HT-29 (cell line): ENCODE data around the gene TRAF4. TPM values are rescaled to one million over a fixed set of nuclear protein-coding genes. Genes with fewer than 3 reads are reported as not detected.
A peak's percentile ranks its signal among the peaks of the same experiment; 100 is the strongest.
"Not testable (repeated sequence)": the region's sequence is repeated elsewhere in the genome, so short reads cannot be mapped to it uniquely, and the experiment has no call there.

Experiments used
- DNase-seq: peaks from one replicate; pipeline ENCODE4 v3.0.0-alpha.2; 2015; ENCODE audit warnings: low spot score
- total RNA-seq: library from RNA; depleted of rRNA; stranded (reverse); fragments of >200 nt; shearing (Covaris generic); gene quantifications from 2 replicates; pipeline ENCODE4 v1.2.3, GENCODE V29; 2014

The TRAF4 gene
- total RNA-seq, 1 experiment from 2014 or later: 307 TPM

DNA sequence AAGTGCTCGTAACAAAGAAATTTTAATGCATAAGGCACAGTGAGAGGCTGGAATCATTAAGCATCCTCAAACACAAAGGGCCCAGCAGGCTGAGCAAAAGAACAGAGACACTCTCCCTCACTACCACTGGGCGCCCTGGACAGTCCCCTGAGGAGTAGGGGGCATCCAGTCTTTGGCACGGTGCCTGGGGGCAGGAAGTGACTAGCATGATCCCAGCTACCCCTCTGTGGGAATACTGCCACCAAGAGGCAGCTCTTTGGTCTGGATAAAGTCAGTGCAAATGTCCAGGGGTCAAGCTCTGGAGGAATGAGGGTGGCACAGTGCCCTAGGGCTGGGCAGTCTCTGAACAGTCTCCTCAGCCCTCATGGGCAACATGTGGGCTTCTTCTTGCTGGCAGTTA is 29.5 kb upstream of the TRAF4 start:
- DNase-seq: no peak

DNA sequence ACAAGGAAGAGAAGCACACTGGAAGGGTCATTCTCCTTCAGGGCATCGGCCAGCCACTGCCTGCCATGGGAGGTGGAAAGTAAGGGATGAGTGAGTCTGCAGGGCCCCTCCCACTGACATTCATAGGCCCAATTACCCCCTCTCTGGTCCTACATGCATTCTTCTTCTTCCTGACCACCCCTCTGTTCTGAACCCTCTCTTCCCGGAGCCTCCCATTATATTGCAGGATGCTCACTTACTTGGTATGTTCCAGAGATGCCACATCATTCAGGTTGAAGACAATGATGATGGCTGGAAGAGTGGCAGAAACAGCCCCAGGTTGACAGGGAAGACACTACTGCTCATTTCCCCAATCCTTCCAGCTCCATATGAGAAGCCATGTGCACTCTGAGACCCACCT is 28.6 kb upstream of the TRAF4 start:
- DNase-seq: no peak

DNA sequence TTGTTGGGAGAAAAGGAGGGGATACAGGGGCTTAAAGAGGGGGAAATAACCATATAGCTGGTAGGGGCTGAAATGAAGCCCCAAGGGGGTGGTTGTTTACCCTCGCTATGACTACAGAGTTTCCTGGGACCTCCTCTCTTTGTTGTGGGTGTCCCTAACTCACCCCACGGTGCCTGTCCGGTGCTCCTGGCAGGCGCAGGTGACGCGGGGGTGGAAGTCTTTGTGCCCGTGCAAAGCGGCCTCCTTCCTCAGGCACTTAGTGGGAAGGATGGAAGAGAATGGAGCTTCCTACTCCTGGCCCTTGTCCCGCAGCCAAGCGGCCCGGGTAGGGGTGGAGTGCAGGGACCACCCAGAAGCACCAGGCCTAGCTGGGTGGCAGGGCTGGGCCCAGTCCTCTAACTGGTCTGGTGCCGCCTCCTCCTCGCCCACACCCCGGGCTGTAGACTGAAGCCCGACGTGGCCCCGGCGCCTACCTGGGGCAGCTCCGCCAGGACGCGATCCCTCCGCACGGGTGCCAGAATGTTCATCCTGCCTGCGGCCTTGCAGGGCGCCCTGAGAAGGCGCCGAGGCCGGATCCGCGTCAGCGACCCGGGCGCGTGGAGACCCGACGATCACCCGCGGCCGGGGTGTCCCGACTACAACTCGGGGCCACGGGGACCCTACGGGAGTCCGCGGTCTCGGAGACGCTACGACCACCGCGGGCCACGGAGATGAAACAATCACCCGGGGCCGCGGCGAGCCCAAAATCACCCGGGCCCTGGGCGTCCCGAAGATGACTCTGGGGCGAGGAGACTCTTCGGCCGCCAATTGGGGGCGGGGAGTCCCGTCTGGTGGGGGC is 26.9 kb upstream of the TRAF4 start:
- DNase-seq: no peak

DNA sequence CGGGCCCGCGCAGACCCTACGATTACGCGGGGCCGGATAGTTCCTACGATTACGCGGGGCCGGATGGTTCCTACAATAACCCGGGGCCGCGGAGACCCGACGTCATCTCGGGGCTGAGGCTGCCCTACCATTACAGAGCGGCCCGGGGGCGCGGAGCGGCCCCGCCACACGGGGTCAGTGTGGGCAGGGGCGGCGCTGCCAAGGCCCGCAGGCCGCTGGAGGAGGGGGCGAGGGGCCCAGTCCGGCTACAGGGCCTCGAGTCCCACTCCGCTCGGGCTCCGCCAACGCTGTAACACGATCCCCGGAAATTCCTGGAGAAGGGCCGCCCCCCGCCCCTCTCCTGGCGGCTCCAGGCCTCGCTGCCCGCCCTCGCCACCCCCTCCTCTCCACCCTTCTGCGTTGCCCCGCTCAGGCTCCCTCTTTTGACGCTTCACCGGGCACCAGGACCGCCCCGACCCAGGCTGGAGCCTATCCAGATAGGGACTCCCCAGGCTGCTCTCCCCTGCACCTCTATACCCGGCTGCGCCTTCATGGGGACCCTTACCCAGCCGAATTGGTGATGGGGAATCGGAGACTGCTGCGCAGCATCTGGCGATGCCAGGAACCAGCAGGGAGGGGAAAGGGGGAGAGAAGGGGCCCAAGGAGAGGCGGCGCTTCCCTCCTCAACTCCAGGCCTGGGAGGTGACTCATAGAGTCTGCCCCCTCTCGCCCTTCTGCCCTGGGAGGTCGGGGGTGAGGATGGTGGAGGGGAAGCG is 26.1 kb upstream of the TRAF4 start, which contains the start of gene RAB34:
Gene RAB34, minus strand, starts transcription at position 291 of the 755 bp plus-strand sequence. CDS start 602 bp downstream, outside the sequence.
- DNase-seq: no peak

DNA sequence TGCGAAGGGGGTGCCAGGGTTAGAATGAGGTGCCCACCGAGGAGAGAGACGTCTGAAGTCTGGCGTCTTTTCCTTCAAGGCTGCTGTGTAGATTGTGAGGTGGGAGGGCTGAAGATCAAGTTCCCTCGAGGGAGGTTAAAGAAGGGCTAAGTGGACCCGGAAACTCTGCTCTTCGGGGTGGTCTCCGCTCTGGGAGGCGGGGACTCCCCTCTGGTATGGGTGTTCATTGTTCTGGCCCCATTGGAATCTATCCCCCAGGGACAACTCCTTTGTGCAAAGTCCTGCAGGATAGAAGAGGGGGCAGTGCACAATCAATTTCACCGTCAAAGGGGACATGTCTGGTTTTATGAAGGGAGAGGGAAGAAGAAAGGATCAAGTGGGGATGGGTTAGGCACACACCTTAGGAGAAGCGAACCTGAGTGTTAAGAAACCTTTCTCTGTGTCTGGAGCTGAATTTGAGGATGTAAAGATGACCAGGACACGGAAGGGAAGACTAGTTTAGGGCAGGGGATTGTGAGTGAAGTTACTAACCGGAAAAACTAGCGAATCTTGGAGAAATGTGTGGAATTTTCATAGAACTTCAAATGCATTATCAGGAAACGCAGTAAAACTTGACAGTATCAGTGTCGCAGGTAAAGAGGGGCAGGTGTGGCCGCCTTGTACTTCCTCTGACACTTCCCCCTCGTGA is 25.3 kb upstream of the TRAF4 start:
- DNase-seq: no peak

DNA sequence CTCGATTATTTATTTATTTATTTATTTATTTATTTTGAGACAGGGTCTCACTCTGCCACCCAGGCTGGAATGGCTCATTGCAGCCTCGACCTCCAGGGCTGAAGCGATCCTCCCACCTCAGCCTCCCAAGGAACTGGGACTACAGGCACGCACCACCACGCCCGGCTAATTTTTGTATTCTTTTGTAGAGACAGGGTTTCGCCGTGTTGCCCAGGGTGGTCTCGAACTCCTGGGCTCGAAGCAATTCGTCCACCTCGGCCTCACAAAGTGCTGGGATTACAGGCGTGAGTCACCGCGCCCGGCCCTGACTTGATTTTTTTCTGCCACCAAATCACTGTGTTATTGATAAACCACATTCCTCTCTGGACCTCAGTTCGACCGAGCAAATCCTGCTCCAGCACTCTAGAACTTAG is 24.8 kb upstream of the TRAF4 start:
- DNase-seq: no peak

DNA sequence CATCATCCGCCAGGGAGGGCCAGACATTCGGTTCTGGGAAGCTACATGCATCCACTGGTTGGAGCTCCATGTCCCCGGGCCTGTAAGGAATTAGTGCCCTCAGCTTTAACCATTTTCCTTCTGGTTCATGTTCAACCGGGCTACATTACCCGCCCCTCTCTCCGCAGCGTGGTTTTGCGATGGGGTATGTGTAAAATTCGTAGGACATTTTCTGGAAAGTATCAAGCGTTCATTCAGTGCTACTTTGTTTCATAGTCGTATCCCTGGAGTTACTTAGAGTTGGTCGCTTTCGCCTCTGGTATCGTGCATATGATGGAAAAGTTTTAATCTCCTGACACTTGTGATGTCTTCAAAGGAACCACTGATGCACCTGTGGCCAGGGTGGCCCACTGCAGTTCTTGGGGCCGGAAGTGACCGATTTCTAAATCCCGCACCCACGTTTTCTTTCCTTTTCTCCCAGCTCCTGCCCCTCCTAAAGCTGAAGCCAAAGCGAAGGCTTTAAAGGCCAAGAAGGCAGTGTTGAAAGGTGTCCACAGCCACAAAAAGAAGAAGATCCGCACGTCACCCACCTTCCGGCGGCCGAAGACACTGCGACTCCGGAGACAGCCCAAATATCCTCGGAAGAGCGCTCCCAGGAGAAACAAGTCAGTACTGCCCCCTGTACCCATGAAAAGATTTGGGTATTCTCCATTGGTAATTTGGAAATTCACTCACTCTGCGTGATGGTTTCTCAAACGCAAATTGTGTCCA is 23.4 kb upstream of the TRAF4 start:
- peak; percentile 56 for DNase-seq

DNA sequence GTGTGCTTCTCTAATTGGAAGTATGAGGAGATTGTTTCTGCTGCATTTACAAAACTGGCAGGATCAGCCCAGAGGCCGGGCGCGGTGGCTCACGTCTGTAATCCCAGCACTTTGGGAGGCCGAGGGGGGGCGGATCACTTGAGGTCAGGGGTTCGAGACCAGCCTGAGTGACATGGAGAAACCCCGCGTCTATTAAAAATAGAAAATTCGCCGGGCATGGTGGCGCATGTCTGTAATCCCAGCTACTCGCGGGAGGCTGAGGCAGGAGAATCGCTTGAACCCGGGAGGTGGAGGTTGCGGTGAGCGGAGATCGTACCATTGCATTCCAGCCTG is 22.8 kb upstream of the TRAF4 start:
- DNase-seq: not testable (repeated sequence)

DNA sequence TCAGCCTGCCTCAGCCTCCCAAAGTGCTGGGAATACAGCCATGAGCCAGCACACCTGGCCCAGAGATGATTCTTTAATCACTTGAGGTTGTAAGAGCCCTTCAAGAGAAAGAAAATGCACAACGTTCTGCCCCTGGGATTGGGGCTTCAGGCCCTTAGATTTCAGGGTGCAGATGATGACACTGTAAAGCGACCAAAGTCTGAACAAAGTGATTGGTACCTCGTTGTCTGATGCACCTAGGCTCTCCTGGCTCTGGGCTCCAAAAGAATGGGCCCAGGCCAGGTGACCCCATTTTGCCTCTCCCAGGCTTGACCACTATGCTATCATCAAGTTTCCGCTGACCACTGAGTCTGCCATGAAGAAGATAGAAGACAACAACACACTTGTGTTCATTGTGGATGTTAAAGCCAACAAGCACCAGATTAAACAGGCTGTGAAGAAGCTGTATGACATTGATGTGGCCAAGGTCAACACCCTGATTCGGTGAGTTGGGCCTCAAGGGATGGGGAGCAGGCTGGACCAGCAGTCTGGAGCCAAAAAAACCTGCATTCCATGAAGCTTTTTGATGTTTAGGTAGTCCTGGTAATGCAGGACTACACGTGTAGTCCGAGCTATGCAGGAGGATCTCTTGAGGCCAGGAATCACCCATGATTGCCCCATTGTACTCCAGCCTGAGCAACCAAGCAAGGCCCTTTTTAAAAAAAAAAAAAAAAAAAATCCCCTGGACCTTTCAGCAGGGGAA is 21.2 kb upstream of the TRAF4 start:
- DNase-seq: no peak

DNA sequence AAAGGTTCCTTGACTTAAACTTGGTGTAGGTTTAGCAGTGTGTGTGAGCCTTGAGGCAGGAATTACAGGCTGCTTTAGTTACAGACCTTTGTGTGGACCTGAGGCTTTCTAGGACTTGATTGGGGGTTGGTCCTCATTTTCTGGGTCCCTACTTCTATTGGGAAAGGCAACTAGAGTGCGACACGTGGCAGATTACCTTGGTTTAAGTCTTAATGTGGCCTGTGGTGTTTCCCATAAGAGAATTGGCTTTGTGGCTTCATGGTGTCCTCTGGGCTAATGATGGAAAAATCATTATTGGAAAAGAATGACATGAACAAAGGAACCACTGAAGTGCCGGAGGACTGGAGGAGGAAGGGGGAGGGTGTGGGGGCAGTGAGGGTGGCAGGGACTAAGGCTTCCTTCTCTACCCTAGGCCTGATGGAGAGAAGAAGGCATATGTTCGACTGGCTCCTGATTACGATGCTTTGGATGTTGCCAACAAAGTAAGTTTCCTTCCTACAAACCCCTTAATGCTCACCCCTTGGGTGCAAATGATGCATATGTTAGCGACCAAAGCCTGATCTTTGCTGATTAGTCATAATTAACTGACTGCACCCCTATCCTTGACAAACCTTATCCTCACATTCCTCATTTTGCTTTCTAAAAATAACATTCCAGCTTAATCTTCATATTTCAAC is 20.5 kb upstream of the TRAF4 start:
- DNase-seq: no peak

DNA sequence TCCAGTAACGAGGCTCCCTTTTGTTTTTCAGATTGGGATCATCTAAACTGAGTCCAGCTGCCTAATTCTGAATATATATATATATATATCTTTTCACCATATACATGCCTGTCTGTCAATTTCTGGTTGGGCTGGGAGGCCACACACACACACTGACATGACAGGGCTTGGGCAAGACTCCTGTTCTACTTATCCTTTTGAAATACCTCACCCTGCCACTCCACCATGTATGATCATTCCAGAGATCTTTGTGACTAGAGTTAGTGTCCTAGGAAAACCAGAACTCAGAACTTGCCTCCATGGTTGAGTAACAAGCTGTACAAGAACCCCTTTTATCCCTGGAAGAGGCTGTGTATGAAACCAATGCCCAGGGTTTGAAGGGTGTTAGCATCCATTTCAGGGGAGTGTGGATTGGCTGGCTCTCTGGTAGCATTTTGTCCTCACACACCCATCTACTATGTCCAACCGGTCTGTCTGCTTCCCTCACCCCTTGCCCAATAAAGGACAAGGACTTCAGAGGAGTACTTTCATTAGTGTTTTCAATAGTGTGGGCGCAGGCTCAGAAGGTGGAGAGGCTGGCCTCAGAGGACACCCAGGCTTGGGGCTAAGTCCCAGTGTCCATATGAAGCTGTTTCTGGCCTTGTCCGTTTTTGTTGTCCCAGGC is 19.8 kb upstream of the TRAF4 start:
- peak; percentile 63 for DNase-seq

DNA sequence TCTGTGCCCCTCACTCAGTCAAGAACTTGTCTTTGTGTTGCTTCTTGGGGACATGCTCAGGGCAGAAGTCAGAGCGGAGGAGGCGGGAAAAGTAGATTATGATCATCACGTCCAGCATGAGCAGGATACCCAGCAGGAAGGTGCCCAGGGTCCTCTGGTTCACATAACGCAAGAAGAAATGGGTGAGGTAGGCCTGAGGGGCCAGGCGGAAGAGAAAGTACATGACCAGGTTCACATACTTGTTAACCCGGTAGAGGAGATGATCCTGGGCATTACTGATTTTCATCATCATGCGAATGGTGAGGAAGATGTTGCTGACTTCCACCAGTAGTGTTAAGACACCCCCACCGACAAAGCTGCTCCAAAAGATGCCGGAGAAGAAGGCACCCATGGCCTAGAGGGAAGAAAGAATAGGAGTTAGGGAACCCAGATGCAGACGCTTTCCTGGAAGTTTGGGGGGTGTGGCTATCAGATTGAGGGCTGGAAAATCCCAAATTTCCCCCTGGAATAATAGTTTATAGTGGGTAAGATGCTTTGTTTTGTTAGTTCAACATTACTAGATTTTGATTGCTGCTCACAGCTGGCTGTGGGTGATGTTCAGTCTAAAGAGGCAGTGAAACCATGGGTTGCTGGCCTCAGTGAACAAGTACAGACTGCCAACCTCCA is 19.2 kb upstream of the TRAF4 start:
- DNase-seq: peak; percentile 40

DNA sequence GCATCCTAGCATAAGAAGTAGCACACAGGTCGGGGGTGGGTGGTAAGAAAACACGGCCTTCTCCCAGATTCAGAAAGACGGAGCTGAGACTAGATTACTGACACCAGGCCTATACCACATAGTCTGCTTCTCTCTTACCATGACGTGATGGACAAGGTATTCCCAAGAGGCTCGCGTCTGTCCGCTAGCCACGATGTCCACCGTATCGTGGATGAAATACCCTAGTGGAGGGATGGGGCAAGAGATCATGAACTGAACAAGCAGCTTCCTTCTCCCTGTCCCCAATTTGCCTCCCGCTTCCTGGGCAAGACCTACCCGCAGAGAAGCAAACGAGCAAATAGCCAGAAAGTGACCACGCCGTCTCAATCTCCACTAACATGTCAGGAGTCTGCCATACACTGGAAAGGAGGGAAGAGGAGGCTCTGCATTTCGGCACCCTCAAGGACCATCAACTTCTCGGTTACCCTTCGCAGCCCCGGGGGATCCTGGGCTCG is 18.6 kb upstream of the TRAF4 start:
- DNase-seq: peak; percentile 84

DNA sequence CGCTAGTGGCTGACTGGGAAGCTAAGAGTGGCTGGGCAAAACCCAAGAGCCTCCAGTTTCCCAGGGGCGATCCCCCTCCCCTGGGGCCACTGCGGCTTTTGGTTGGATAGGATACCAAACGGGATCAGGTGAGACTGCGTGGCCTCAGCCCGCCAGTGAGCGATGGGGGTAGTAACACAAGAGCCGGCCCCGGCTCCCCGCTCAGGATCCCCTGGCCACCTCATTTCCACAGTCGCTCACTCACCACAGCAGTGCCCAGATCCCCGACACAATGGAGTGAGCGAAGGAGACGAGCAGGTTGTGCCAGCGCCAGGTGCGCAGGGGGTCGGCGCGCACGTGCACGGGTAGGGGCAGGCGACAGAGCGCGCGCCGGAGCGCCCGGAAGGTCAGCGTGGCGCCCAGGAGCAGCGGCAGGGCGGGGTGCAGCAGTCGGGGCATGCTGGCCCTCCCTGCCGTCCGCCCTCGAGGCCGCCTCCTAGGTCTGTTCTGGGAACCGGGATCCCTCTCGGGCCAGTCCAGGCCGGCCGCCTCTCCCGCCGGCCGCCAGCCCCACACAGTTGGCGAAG is 18.1 kb upstream of the TRAF4 start:
- DNase-seq: peak; percentile 76

DNA sequence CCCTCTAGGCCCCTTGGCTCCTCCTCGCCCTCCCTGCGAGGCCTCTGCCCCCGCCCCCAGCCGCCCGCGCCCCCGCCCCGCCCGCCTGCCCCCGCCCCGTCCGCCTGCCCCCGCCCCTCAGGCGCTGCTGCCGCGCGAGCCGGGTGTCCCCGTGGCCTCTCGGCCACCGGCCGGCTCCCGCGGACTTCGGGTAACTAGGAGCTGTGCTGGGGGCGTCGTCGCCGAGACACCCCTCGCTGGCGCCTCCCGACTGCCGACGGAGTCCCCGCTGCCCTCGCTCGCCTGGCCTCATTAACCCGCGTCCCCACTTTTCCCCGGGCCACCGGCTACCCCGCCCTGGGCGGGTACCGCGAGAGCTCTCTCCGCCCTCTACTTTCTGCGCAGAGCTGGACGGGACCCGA is 17.6 kb upstream of the TRAF4 start, which contains the start of gene TLCD1:
Gene TLCD1, minus strand, starts transcription at position 8 of the 401 bp plus-strand sequence. CDS start 136 bp downstream, outside the sequence.
- DNase-seq: peak; percentile 66

DNA sequence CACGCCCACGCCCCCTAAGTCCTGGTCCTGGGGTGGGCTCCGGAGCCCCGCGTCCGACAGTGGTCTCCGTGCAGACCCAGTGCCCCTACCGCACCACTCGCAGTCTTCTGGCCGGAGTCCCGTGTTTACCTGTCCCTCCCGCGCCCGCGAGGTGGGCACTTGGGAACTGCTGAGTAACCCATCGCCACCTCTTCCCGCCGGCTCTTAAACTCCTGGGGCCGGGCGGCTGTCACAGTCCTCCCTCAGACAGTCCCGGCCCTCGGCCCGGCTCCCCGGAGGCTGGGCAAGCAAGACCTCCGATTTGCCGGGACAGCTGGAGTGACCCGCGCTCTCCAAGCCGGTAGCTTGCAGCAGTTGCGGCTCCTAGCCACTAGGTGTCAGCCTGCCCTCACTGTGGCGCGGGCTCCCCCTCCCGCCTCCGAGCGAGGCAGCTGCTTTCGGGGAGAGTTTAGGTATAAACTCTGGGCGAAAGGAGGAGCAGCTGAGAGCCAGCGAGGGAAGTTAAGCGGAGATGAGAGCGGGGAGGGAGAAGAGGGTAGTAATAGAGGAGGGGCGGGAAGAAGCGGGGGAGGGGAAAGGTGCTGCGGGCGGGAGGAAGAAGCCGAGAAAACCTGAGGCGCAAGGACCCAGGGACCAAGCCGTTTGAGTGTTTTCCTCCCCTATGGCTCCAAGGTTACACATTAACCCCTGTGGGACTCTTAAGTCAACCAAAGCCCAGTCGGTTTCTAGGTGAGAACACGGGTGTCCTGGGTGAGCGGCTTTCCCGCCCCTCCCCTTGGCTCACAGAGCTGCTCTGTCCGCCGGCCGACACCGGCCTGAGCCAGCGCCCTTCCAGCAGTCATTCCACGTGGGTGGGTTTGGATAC is 17.0 kb upstream of the TRAF4 start:
- DNase-seq: peak; percentile 98
